Activated CD4-positive, alpha-beta T cell treated with anti-CD3 and anti-CD28 coated beads for 36 hours (primary cell): ENCODE results near the gene RAC2. TPM values are rescaled to one million over a fixed set of nuclear protein-coding genes. Genes with fewer than 3 reads are reported as not detected.

Experiments
- ATAC-seq: fragments of 200-7000 bp; cut with Tn5 transposase; one replicate; pipeline ENCODE4 v1.10.0; 2021; ENCODE audit warnings: mild to moderate bottlenecking, moderate library complexity
- CTCF ChIA-PET: fragments of 350-600 bp; sonication (Branson Sonifier 250); formaldehyde crosslinking; loops from one replicate; lab custom pipeline; 2021; ENCODE audit warnings: antibody characterized with exemption; lab: Charles Lee
- POLR2A ChIA-PET: fragments of 350-600 bp; sonication (Branson Sonifier 250); formaldehyde crosslinking; loops from one replicate; lab custom pipeline; 2021; ENCODE audit warnings: antibody characterized with exemption, inconsistent platforms; lab: Charles Lee
- DNase-seq: peaks from one replicate; pipeline ENCODE4 v3.0.0-alpha.2; 2020
- H3K27ac Mint-ChIP-seq: one replicate; pipeline ENCODE4 v1.8.0; 2021; ENCODE audit warnings: mixed read lengths
- H3K27me3 Mint-ChIP-seq: one replicate; pipeline ENCODE4 v1.8.0; 2021; ENCODE audit warnings: mixed read lengths
- H3K36me3 Mint-ChIP-seq: one replicate; pipeline ENCODE4 v1.8.0; 2021; ENCODE audit warnings: low read depth, mixed read lengths
- H3K4me1 Mint-ChIP-seq: one replicate; pipeline ENCODE4 v1.8.0; 2021; ENCODE audit warnings: mixed read lengths
- H3K4me3 Mint-ChIP-seq: one replicate; pipeline ENCODE4 v1.8.0; 2021; ENCODE audit warnings: mild to moderate bottlenecking, moderate library complexity, mixed read lengths
- H3K9me3 Mint-ChIP-seq: one replicate; pipeline ENCODE4 v1.8.0; 2021; ENCODE audit warnings: low read depth, mixed read lengths
- intact Hi-C, 2 experiments: fragments of 100-400 bp; cut with DNase I in 1 of 2; cut with micrococcal nuclease in 1 of 2; formaldehyde crosslinking; loops; one replicate each; pipeline versions ENCODE4 v1.14.2 to v1.15.1; 2022 to 2024; cut with DNase I, micrococcal nuclease
- total RNA-seq, 2 experiments: library from RNA; stranded (reverse); gene quantifications; one replicate each; pipeline ENCODE4 v1.2.3, GENCODE V29; 2021

The RAC2 gene
- total RNA-seq, 2 experiments from 2014 or later = 692 to 930 TPM

- ChIA-PET POLR2A (no interaction called here), CTCF (interaction anchor here (0.9 to 2.2 kb wide), 4 partner anchors 8 to 76 kb away, joined by 3 to 11 read pairs (median 4); no protein-coding TSS in a partner anchor)
- Mint-ChIP-seq H3K27me3 (no peaks in the 10 kb centered on the region), H3K27ac (peak overlapping the region; percentile 73), H3K4me1 (peaks cover 47% of the 10 kb centered on the region), H3K36me3 (no peaks in the 10 kb centered on the region), H3K4me3 (no peak overlapping the region), H3K9me3 (no peaks in the 10 kb centered on the region)
- intact Hi-C loops = no loop called here
- ATAC-seq = peak; percentile 75
- peak; percentile 86 for DNase-seq
Measured at GRCh38 chr22:37275622-37276021, 31.6 kb upstream of the RAC2 start.

- CTCF ChIA-PET = interaction anchor here (0.6 to 2.2 kb wide), 5 partner anchors 7 to 199 kb away, joined by 3 to 11 read pairs (median 3); no protein-coding TSS in a partner anchor
- no peaks in the 10 kb centered on the region for H3K9me3 Mint-ChIP-seq
- no peak for DNase-seq
- POLR2A ChIA-PET = no interaction called here
- H3K27ac Mint-ChIP-seq = no peak overlapping the region
- H3K27me3 Mint-ChIP-seq = no peaks in the 10 kb centered on the region
- H3K4me1 Mint-ChIP-seq = peaks cover 47% of the 10 kb centered on the region
- no peak for ATAC-seq
- H3K4me3 Mint-ChIP-seq = no peak overlapping the region
- no peaks in the 10 kb centered on the region for H3K36me3 Mint-ChIP-seq
- intact Hi-C loops = no loop called here
Measured at GRCh38 chr22:37275134-37275533, 31.1 kb upstream of the RAC2 start.

- H3K27ac Mint-ChIP-seq = peak overlapping the region; percentile 45
- H3K36me3 Mint-ChIP-seq = no peaks in the 10 kb centered on the region
- ATAC-seq (no peak), DNase-seq (no peak)
- peaks cover 53% of the 10 kb centered on the region for H3K4me1 Mint-ChIP-seq
- H3K4me3 Mint-ChIP-seq = no peak overlapping the region
- ChIA-PET POLR2A (no interaction called here), CTCF (interaction anchor here (0.6 to 2.2 kb wide), 3 partner anchors 9 to 198 kb away, joined by 3 to 11 read pairs (median 4); no protein-coding TSS in a partner anchor)
- H3K9me3 Mint-ChIP-seq = no peaks in the 10 kb centered on the region
- intact Hi-C loops = no loop called here
- no peaks in the 10 kb centered on the region for H3K27me3 Mint-ChIP-seq
Measured at GRCh38 chr22:37274380-37274862, 30.4 kb upstream of the RAC2 start.

GRCh38 chr22:37273846-37274225 is 29.8 kb upstream of the RAC2 start:
- Mint-ChIP-seq H3K4me3 (no peak overlapping the region), H3K27me3 (no peaks in the 10 kb centered on the region), H3K36me3 (no peaks in the 10 kb centered on the region), H3K9me3 (no peaks in the 10 kb centered on the region), H3K4me1 (peaks cover 53% of the 10 kb centered on the region), H3K27ac (no peak overlapping the region)
- ChIA-PET POLR2A (interaction anchor here (0.9 to 1.0 kb wide), 5 partner anchors 8 to 51 kb away, joined by 3 to 4 read pairs (median 3); partner anchors contain the start of gene CYTH4), CTCF (interaction anchor here (0.9 to 1.6 kb wide), 3 partner anchors 9 to 13 kb away, joined by 3 to 8 read pairs (median 4); no protein-coding TSS in a partner anchor)
- ATAC-seq = peak; percentile 3
- no peak for DNase-seq
- intact Hi-C loops = no loop called here

- intact Hi-C loops = no loop called here
- H3K4me3 Mint-ChIP-seq = no peak overlapping the region
- DNase-seq (peak; percentile 52), ATAC-seq (peak; percentile 70)
- no peaks in the 10 kb centered on the region for H3K36me3 Mint-ChIP-seq
- peak overlapping the region; percentile 51 for H3K27ac Mint-ChIP-seq
- ChIA-PET CTCF (interaction anchor here (0.9 to 1.6 kb wide), 3 partner anchors 10 to 13 kb away, joined by 3 to 8 read pairs (median 4); no protein-coding TSS in a partner anchor), POLR2A (interaction anchor here (0.6 to 1.0 kb wide), 6 partner anchors 9 to 51 kb away, joined by 3 to 5 read pairs (median 4); partner anchors contain the start of gene CYTH4)
- no peaks in the 10 kb centered on the region for H3K27me3 Mint-ChIP-seq
- no peaks in the 10 kb centered on the region for H3K9me3 Mint-ChIP-seq
- H3K4me1 Mint-ChIP-seq = peaks cover 53% of the 10 kb centered on the region
Measured at GRCh38 chr22:37273126-37273845, 29.2 kb upstream of the RAC2 start.

- intact Hi-C loops = no loop called here
- H3K9me3 Mint-ChIP-seq = no peaks in the 10 kb centered on the region
- H3K27ac Mint-ChIP-seq = no peak overlapping the region
- DNase-seq (no peak), ATAC-seq (no peak)
- H3K4me1 Mint-ChIP-seq = peaks cover 57% of the 10 kb centered on the region
- H3K36me3 Mint-ChIP-seq = no peaks in the 10 kb centered on the region
- no peak overlapping the region for H3K4me3 Mint-ChIP-seq
- no peaks in the 10 kb centered on the region for H3K27me3 Mint-ChIP-seq
- POLR2A ChIA-PET = interaction anchor here (0.6 kb wide), 1 partner anchor 292 kb away, joined by 4 read pairs; no protein-coding TSS in a partner anchor
- CTCF ChIA-PET = interaction anchor here (0.6 to 2.1 kb wide), 9 partner anchors 11 to 187 kb away, joined by 3 to 13 read pairs (median 4); partner anchors contain the start of genes CYTH4 and RAC2
Measured at GRCh38 chr22:37270928-37271650, 27.0 kb upstream of the RAC2 start.

GRCh38 chr22:37269936-37270678 is 26.0 kb upstream of the RAC2 start:
- no peaks in the 10 kb centered on the region for H3K9me3 Mint-ChIP-seq
- H3K36me3 Mint-ChIP-seq = no peaks in the 10 kb centered on the region
- POLR2A ChIA-PET = no interaction called here
- peaks cover 47% of the 10 kb centered on the region for H3K4me1 Mint-ChIP-seq
- H3K27ac Mint-ChIP-seq = no peak overlapping the region
- CTCF ChIA-PET = interaction anchor here (0.6 to 4.4 kb wide), 11 partner anchors 10 to 188 kb away, joined by 3 to 30 read pairs (median 4); partner anchors contain the start of gene CYTH4
- intact Hi-C loops = loop anchor here in 1 of 2 experiments (5.0 kb wide), 1 partner anchor 157 kb away; the partner anchor contains the start of gene ELFN2
- no peak for ATAC-seq
- H3K27me3 Mint-ChIP-seq = no peaks in the 10 kb centered on the region
- DNase-seq = no peak
- H3K4me3 Mint-ChIP-seq = no peak overlapping the region

- DNase-seq (no peak), ATAC-seq (peak; percentile 14)
- ChIA-PET CTCF (interaction anchor here (0.5 to 4.4 kb wide), 20 partner anchors 8 to 486 kb away, joined by 3 to 30 read pairs (median 4); partner anchors contain the start of gene CYTH4), POLR2A (interaction anchor here (0.8 kb wide), 1 partner anchor 36 kb away, joined by 3 read pairs; no protein-coding TSS in a partner anchor)
- peaks cover 4% of the 10 kb centered on the region for H3K36me3 Mint-ChIP-seq
- H3K27ac Mint-ChIP-seq = peak overlapping the region; percentile 95
- no peaks in the 10 kb centered on the region for H3K27me3 Mint-ChIP-seq
- intact Hi-C loops = loop anchor here (1.0 to 5.0 kb wide), 7 partner anchors 13 to 189 kb away; partner anchors contain the start of genes CYTH4 (in 1 of the 2) and ELFN2 (in 1 of the 2)
- peaks cover 6% of the 10 kb centered on the region for H3K9me3 Mint-ChIP-seq
- H3K4me3 Mint-ChIP-seq = peak overlapping the region; percentile 79
- H3K4me1 Mint-ChIP-seq = peaks cover 30% of the 10 kb centered on the region
Measured at GRCh38 chr22:37267661-37268413, 23.8 kb upstream of the RAC2 start.

- ATAC-seq (peak; percentile 92), DNase-seq (peak; percentile 84)
- CTCF ChIA-PET = interaction anchor here (0.5 to 4.4 kb wide), 18 partner anchors 8 to 485 kb away, joined by 3 to 30 read pairs (median 4); partner anchors contain the start of gene CYTH4
- no peaks in the 10 kb centered on the region for H3K27me3 Mint-ChIP-seq
- H3K27ac Mint-ChIP-seq = peak overlapping the region; percentile 95
- intact Hi-C loops = loop anchor here (1.0 to 5.0 kb wide), 7 partner anchors 14 to 190 kb away; partner anchors contain the start of genes CYTH4 (in 1 of the 2) and ELFN2 (in 1 of the 2)
- peaks cover 30% of the 10 kb centered on the region for H3K4me1 Mint-ChIP-seq
- POLR2A ChIA-PET = no interaction called here
- peaks cover 6% of the 10 kb centered on the region for H3K9me3 Mint-ChIP-seq
- peaks cover 4% of the 10 kb centered on the region for H3K36me3 Mint-ChIP-seq
- peak overlapping the region; percentile 79 for H3K4me3 Mint-ChIP-seq
Measured at GRCh38 chr22:37267135-37267587, 23.1 kb upstream of the RAC2 start.
